HCT116 (cell line): ENCODE data around the gene SIX5. TPM values are rescaled to one million over a fixed set of nuclear protein-coding genes. Genes with fewer than 3 reads are reported as not detected.
A peak's percentile ranks its signal among the peaks of the same experiment; 100 is the strongest.

Source experiments
- ATAC-seq: fragments of 200-7000 bp; cut with Tn5 transposase; 2 replicates; pipeline ENCODE4 v1.9.1; 2020; ENCODE audit warnings: mild to moderate bottlenecking, moderate library complexity
- BruUV-seq: library from RNA; stranded (reverse); fragments of 400-500 nt; replicated peaks from 2 replicates; lab custom pipeline; 2021; lab: Mats Ljungman, UMichigan
- CTCF ChIA-PET: fragments of 300-600 bp; sonication (Branson Sonifier 250); formaldehyde crosslinking; loops from one replicate; lab custom pipeline; 2021; ENCODE audit warnings: antibody characterized with exemption; lab: Charles Lee
- POLR2A ChIA-PET: fragments of 300-600, 350-600 bp; sonication (Branson Sonifier 250); formaldehyde crosslinking; loops from one replicate; lab custom pipeline; 2021; ENCODE audit warnings: antibody characterized with exemption; lab: Charles Lee
- RAD21 ChIA-PET, 2 experiments: fragments of 300-600 bp; sonication (Branson Sonifier 250); formaldehyde crosslinking; loops; one replicate each; lab custom pipeline; 2023; ENCODE audit warnings: low total read pairs in 2 of 2; ENCODE audit not compliant: uncharacterized antibody in 2 of 2, unreplicated experiment in 2 of 2, low non-redundant PET in 1 of 2; lab: Charles Lee
- DNase-seq: peaks from one replicate; pipeline ENCODE4 v3.0.0-alpha.2; 2010; ENCODE audit warnings: low read depth, low spot score
- H2AFZ ChIP-seq: fragments of 200-600 bp; shearing (Covaris generic), sonication (generic); 2 replicates; pipeline ENCODE4 v1.6.1; 2017; ENCODE audit warnings: low read depth, mixed run types, mixed read lengths, antibody characterized with exemption, low read length; ENCODE audit not compliant: poor library complexity, severe bottlenecking
- H3K27ac ChIP-seq: 2 replicates; pipeline ENCODE4 v1.5.1; 2012; ENCODE audit warnings: low read depth, low read length
- H3K27me3 ChIP-seq: fragments of 200-600 bp; sonication (generic); 2 replicates; pipeline ENCODE4 v1.6.1; 2016; ENCODE audit warnings: mixed run types, low read length, mixed read lengths; ENCODE audit not compliant: insufficient read depth
- H3K36me3 ChIP-seq, 2 experiments: fragments of 200-500 bp in 1 of 2; fragments of 200-600 bp in 1 of 2; sonication (Bioruptor generic) in 1 of 2; sonication (generic) in 1 of 2; 2 replicates each; pipeline versions ENCODE4 v1.5.1 to v1.6.1; 2014 to 2016; ENCODE audit warnings: low read length in 2 of 2, inconsistent platforms in 1 of 2, mixed read lengths in 1 of 2, mixed run types in 1 of 2; ENCODE audit not compliant: insufficient read depth in 2 of 2, control insufficient read depth in 1 of 2
- H3K4me1 ChIP-seq, 2 experiments: fragments of 200-600 bp in 1 of 2; sonication (generic) in 1 of 2; 2 replicates each; pipeline versions ENCODE4 v1.5.1 to v1.6.1; 2012 to 2017; ENCODE audit warnings: low read length in 2 of 2, inconsistent platforms in 1 of 2, mild to moderate bottlenecking in 1 of 2, mixed read lengths in 1 of 2, mixed run types in 1 of 2, moderate library complexity in 1 of 2; ENCODE audit not compliant: insufficient read depth in 2 of 2, control insufficient read depth in 1 of 2
- H3K4me2 ChIP-seq: fragments of 200-600 bp; sonication (generic); 2 replicates; pipeline ENCODE4 v1.6.1; 2017; ENCODE audit warnings: mixed run types, low read length, mixed read lengths
- H3K4me3 ChIP-seq, 2 experiments: fragments of 200-600 bp in 1 of 2; sonication (generic) in 1 of 2; replicated peaks in 1 of 2; 2 replicates each; pipeline ENCODE4 v1.5.1; 2011 to 2016; ENCODE audit warnings: low read length in 2 of 2, control low read depth in 1 of 2, low read depth in 1 of 2, mild to moderate bottlenecking in 1 of 2, mixed read lengths in 1 of 2, mixed run types in 1 of 2
- H3K79me2 ChIP-seq: fragments of 200-600 bp; sonication (generic); 2 replicates; pipeline ENCODE4 v1.6.1; 2017; ENCODE audit warnings: mild to moderate bottlenecking, mixed run types, low read length, moderate library complexity, mixed read lengths; ENCODE audit not compliant: insufficient read depth
- H3K9ac ChIP-seq: fragments of 200-600 bp; sonication (generic); 2 replicates; pipeline ENCODE4 v1.6.1; 2016; ENCODE audit warnings: low read length, mixed read lengths
- H3K9me2 ChIP-seq: fragments of 200-600 bp; sonication (generic), shearing (Covaris generic); 2 replicates; pipeline ENCODE4 v1.6.1; 2017; ENCODE audit warnings: mixed run types, mild to moderate bottlenecking, moderate library complexity; ENCODE audit not compliant: insufficient read depth
- H3K9me3 ChIP-seq, 2 experiments: fragments of 200-500 bp in 1 of 2; fragments of 200-600 bp in 1 of 2; sonication (Bioruptor generic) in 1 of 2; sonication (generic) in 1 of 2; 2 replicates each; pipeline ENCODE4 v1.6.1; 2014 to 2017; ENCODE audit warnings: low read length in 2 of 2, mixed read lengths in 2 of 2, inconsistent platforms in 1 of 2, low read depth in 1 of 2, mild to moderate bottlenecking in 1 of 2, mixed run types in 1 of 2, moderate library complexity in 1 of 2; ENCODE audit not compliant: control insufficient read depth in 1 of 2, insufficient read depth in 1 of 2
- H4K20me1 ChIP-seq: fragments of 200-600 bp; sonication (generic), shearing (Covaris generic); 2 replicates; pipeline ENCODE4 v1.6.1; 2017; ENCODE audit warnings: mixed run types, mild to moderate bottlenecking, moderate library complexity; ENCODE audit not compliant: insufficient read depth
- ATF3 ChIP-seq: IDR thresholded peaks from 2 replicates; pipeline ENCODE4 v1.6.1; 2012
- CEBPB ChIP-seq: IDR thresholded peaks from 2 replicates; pipeline ENCODE4 v1.6.1; 2012; ENCODE audit warnings: low read depth
- EGR1 ChIP-seq: IDR thresholded peaks from 2 replicates; pipeline ENCODE4 v1.6.1; 2012; ENCODE audit warnings: low read depth
- ELF1 ChIP-seq: IDR thresholded peaks from 2 replicates; pipeline ENCODE4 v1.6.1; 2012; ENCODE audit warnings: low read depth, borderline replicate concordance
- EZH2 ChIP-seq: fragments of 200-600 bp; sonication (generic); IDR thresholded peaks from 2 replicates; pipeline ENCODE4 v1.6.1; 2017; ENCODE audit warnings: antibody characterized with exemption, mixed run types
- FOSL1 ChIP-seq: IDR thresholded peaks from 2 replicates; pipeline ENCODE4 v1.6.1; 2012; ENCODE audit warnings: low read depth
- JUND ChIP-seq: IDR thresholded peaks from 2 replicates; pipeline ENCODE4 v1.6.1; 2012
- POLR2A ChIP-seq: IDR thresholded peaks from 2 replicates; pipeline ENCODE4 v1.7.0; 2011; ENCODE audit warnings: borderline replicate concordance; ENCODE audit not compliant: insufficient read depth, insufficient read length; ENCODE audit errors: extremely low read depth
- RAD21 ChIP-seq: IDR thresholded peaks from 2 replicates; pipeline ENCODE4 v1.6.1; 2012; ENCODE audit warnings: low read depth, mild to moderate bottlenecking
- SIN3A ChIP-seq: IDR thresholded peaks from 2 replicates; pipeline ENCODE4 v1.6.1; 2012; ENCODE audit warnings: low read depth
- SP1 ChIP-seq: IDR thresholded peaks from 2 replicates; pipeline ENCODE4 v1.6.1; 2012; ENCODE audit warnings: low read depth
- SRF ChIP-seq: IDR thresholded peaks from 2 replicates; pipeline ENCODE4 v1.6.1; 2012; ENCODE audit warnings: low read depth
- TCF7L2 ChIP-seq: IDR thresholded peaks from 2 replicates; pipeline ENCODE4 v1.7.0; 2011; ENCODE audit warnings: borderline replicate concordance, inconsistent platforms; ENCODE audit not compliant: insufficient read depth, insufficient read length; ENCODE audit errors: extremely low read depth
- YY1 ChIP-seq: IDR thresholded peaks from 2 replicates; pipeline ENCODE4 v1.6.1; 2011; ENCODE audit warnings: low read length, low read depth, moderate library complexity, mild to moderate bottlenecking; ENCODE audit not compliant: insufficient replicate concordance; ENCODE audit errors: extremely low read depth
- ZFX ChIP-seq: fragments of 450-650 bp; IDR thresholded peaks from 2 replicates; pipeline ENCODE4 v1.6.1; 2017
- ZNF274 ChIP-seq: fragments of 200-500 bp; sonication (Bioruptor generic); IDR thresholded peaks from 2 replicates; pipeline ENCODE4 v1.6.1; 2014; ENCODE audit warnings: mild to moderate bottlenecking, low read depth, low read length, inconsistent platforms
- intact Hi-C: fragments of 100-400 bp; cut with micrococcal nuclease; formaldehyde crosslinking; loops from 2 replicates; pipeline ENCODE4 v1.10.0; 2022
- total RNA-seq: library from RNA; stranded (reverse); gene quantifications from one replicate; pipeline ENCODE4 v1.2.1, GENCODE V29; 2021; ENCODE audit not compliant: unreplicated experiment
- TF ChIP-seq, protein P1 (sequence below): IDR thresholded peaks from 2 replicates; pipeline ENCODE4 v1.6.1; 2012
- TF ChIP-seq, protein P2 (sequence below), 3 experiments: fragments of 200-600 bp in 1 of 3; sonication (generic) in 1 of 3; IDR thresholded peaks in 2 of 3; conservative IDR thresholded peaks in 1 of 3; 2 replicates each; pipeline ENCODE4 v1.5.1; 2012 to 2017; ENCODE audit warnings: low read depth in 2 of 3, low read length in 2 of 3, antibody characterized with exemption in 1 of 3, borderline replicate concordance in 1 of 3, control low read depth in 1 of 3, mild to moderate bottlenecking in 1 of 3, mixed read lengths in 1 of 3, mixed run types in 1 of 3, moderate library complexity in 1 of 3; ENCODE audit not compliant: insufficient read depth in 1 of 3

SIX5 gene
- total RNA-seq, 1 experiment from 2014 or later, result 18.3 TPM

- TF ChIP-seq ZFX, result no peak
- TF ChIP-seq SRF, result no peak; the same call in 1 of the 2 replicates
- TF ChIP-seq JUND, result peak; percentile 15; the same call in 1 of the 2 replicates
- peak; percentile 93 for TF ChIP-seq SIN3A
- TF ChIP-seq, protein P1, sequence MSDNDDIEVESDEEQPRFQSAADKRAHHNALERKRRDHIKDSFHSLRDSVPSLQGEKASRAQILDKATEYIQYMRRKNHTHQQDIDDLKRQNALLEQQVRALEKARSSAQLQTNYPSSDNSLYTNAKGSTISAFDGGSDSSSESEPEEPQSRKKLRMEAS, result peak; percentile 89
Measured at GRCh38 chr19:45768984-45769782, at the start of gene SIX5 (continued).

DNA sequence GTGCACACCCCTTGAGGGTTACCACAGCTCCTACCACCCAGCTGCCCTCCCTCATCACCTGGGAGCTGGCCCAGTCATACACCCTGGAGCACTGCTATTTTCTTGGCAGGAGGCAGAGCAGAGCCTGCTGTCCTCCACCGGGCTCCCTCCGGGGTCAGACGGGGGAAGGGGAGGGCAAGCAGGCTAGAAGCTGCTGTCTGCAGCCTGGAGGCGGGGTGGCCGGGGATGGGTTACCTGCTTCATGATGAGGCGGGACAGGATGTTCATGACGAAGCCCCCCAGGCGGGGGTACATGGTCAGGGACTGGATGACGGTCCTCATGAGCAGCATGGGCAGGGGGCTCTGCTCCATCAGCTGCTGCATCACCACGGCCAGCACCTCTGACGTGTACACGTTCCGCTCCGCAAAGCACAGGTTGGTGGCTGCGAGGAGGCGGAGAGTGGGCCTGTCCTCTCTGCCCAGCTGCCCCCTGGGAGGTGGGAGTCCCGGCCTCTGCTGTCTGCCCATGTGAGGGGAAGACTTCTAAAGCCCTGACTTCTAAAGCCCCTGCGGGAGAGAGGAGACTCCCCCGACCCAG lies 48.8 kb upstream of the SIX5 start:
- Histone ChIP-seq H3K36me3 (peaks cover 9 to 13% of the 10 kb centered on the region in 2 experiments; a peak in 3 of 4 replicates), H3K4me3 (no peak overlapping the region), H3K79me2 (no peaks in the 10 kb centered on the region)
- ChIA-PET RAD21 (no interaction called here), POLR2A (no interaction called here), CTCF (interaction anchor here (0.8 to 3.8 kb wide), 11 partner anchors 11 to 260 kb away, joined by 4 to 26 read pairs (median 15); partner anchors contain the start of genes DMPK, FOXA3, MYPOP and SIX5)
- TF ChIP-seq ATF3 (no peak), FOSL1 (no peak), RAD21 (no peak), SRF (no peak), JUND (no peak), CEBPB (no peak), YY1 (no peak), SP1 (no peak), POLR2A (no peak), ZNF274 (no peak), TCF7L2 (no peak), EZH2 (no peak), SIN3A (no peak), ELF1 (no peak), EGR1 (no peak)
- TF ChIP-seq, protein P2, sequence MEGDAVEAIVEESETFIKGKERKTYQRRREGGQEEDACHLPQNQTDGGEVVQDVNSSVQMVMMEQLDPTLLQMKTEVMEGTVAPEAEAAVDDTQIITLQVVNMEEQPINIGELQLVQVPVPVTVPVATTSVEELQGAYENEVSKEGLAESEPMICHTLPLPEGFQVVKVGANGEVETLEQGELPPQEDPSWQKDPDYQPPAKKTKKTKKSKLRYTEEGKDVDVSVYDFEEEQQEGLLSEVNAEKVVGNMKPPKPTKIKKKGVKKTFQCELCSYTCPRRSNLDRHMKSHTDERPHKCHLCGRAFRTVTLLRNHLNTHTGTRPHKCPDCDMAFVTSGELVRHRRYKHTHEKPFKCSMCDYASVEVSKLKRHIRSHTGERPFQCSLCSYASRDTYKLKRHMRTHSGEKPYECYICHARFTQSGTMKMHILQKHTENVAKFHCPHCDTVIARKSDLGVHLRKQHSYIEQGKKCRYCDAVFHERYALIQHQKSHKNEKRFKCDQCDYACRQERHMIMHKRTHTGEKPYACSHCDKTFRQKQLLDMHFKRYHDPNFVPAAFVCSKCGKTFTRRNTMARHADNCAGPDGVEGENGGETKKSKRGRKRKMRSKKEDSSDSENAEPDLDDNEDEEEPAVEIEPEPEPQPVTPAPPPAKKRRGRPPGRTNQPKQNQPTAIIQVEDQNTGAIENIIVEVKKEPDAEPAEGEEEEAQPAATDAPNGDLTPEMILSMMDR (IDR thresholded peaks at IDR 0.05 in 2 of 3, conservative IDR thresholded peaks at IDR 0.05 in 1 of 3; ENCODE audit: borderline replicate concordance in 1 of 3, insufficient read depth in 1 of 3, low read depth in 2 of 3, low read length in 2 of 3), result no peak
- TF ChIP-seq, protein P1, result no peak
- TF ChIP-seq, all 23 proteins: peak for 0
- Histone ChIP-seq H2AFZ (no peak overlapping the region), H3K4me2 (no peak overlapping the region), H3K9me3 (no peaks in the 10 kb centered on the region), H3K4me1 (peaks cover 3 to 11% of the 10 kb centered on the region in 2 experiments; a peak in 3 of 4 replicates), H4K20me1 (no peaks in the 10 kb centered on the region), H3K9ac (no peak overlapping the region), H3K27me3 (no peaks in the 10 kb centered on the region), H3K27ac (peak overlapping the region; percentile 50; the same call in 1 of the 2 replicates), H3K9me2 (no peaks in the 10 kb centered on the region)
- ATAC-seq (peak; percentile 16), DNase-seq (no peak)
- BruUV-seq, result no TSS peak
- intact Hi-C loops, result loop anchor here (1.0 kb wide), 2 partner anchors 65 to 259 kb away; no protein-coding TSS in a partner anchor
